ENCODE measurements around the gene KIRREL2.

The KIRREL2 gene

DNA sequence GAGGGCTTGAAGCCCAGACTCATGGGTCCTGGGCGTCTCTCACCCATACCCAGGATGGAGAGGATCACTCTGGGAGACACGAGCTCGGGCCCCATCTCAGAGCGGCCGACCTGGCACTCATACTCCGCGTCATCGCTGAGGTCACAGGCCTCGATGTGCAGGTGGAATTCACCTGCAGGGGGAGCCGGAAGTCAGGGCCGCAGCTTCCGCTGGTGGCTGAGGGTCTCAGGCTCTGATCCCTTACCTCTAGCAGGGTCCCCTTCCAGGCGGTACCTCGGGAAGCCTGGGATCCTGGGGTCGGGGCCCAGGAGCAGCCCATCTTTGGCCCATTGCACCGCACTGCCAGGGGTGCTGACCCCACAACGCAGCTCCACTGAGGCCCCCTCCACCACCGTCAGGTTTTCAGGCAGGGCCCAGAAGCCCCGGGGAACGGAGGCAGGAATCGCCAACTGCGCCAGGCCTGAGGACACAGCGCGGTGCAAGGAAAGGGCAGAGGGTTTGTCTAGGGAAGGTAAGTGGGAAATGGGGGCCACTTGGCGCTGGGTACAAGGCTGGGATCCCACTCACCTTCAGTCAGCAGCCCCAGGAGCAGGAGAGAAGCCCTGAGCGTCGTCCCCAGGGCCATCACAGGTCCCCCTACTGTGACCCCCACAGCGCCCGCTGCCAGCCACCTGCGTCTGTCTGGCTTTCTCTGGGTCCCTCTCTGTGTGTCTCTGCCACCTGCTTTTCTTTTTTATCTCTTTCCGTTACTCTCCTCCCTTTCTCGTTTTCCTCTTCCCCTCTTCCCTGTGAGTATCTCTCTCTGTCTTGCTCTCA, 5.3 kb upstream of the KIRREL2 start:
- TF ChIP-seq, protein P1, sequence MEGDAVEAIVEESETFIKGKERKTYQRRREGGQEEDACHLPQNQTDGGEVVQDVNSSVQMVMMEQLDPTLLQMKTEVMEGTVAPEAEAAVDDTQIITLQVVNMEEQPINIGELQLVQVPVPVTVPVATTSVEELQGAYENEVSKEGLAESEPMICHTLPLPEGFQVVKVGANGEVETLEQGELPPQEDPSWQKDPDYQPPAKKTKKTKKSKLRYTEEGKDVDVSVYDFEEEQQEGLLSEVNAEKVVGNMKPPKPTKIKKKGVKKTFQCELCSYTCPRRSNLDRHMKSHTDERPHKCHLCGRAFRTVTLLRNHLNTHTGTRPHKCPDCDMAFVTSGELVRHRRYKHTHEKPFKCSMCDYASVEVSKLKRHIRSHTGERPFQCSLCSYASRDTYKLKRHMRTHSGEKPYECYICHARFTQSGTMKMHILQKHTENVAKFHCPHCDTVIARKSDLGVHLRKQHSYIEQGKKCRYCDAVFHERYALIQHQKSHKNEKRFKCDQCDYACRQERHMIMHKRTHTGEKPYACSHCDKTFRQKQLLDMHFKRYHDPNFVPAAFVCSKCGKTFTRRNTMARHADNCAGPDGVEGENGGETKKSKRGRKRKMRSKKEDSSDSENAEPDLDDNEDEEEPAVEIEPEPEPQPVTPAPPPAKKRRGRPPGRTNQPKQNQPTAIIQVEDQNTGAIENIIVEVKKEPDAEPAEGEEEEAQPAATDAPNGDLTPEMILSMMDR (IDR thresholded peaks at IDR 0.05) = no peak
- no peak overlapping the region for H3K27ac ChIP-seq

GRCh38 chr19:35852029-35852780, 4.5 kb upstream of the KIRREL2 start, which contains the start of gene NPHS1:
Gene NPHS1 (minus strand): TSS chr19:35852504. CDS start chr19:35851837, 667 bp downstream.
- intact Hi-C loops (cut with DNase I; ENCODE audit: low total_unique reads) = no loop called here
- no peak for DNase-seq
- Histone ChIP-seq H3K36me3 (no peaks in the 10 kb centered on the region), H3K4me1 (peaks cover 0 to 15% (median 12%) of the 10 kb centered on the region in 4 donors), H3K9me3 (no peaks in the 10 kb centered on the region), H3K4me3 (no peak within 1 kb of the TSS), H3K27ac (no peak within 1 kb of the TSS), H3K27me3 (peaks cover 9 to 93% of the 10 kb centered on the region in 2 donors)
- TF ChIP-seq, protein P1 (IDR thresholded peaks at IDR 0.05) = no peak

More for the DNA sequence above, 5.3 kb upstream of the KIRREL2 start:
- DNase-seq = no peak
- Histone ChIP-seq H3K9me3 (no peaks in the 10 kb centered on the region), H3K4me1 (peaks cover 0 to 7% (median 4%) of the 10 kb centered on the region in 4 donors), H3K4me3 (no peak overlapping the region), H3K27me3 (peaks cover 5 to 86% of the 10 kb centered on the region in 2 donors), H3K36me3 (no peaks in the 10 kb centered on the region)
- intact Hi-C loops (cut with DNase I; ENCODE audit: low total_unique reads) = no loop called here

GRCh38 chr19:35853038-35853756, 3.5 kb upstream of the KIRREL2 start:
- TF ChIP-seq, protein P1 (IDR thresholded peaks at IDR 0.05) = no peak
- no peak for DNase-seq

DNA sequence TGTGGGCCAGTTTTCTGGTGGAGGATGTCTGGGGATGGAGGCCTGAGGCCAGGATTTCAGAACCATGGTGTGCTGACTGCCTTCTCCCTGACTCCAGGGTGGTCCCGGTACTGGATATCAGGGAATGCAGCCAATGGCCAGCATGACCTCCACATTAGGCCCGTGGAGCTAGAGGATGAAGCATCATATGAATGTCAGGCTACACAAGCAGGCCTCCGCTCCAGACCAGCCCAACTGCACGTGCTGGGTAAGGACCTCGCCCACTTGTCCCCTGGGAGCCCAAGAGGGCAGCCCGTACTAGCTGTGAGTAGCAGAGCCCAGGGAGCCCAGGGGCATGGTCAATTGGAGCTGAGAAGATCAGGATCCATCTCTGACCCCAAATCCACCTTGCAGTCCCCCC, 1.6 kb downstream of the KIRREL2 start:
- peaks cover 0 to 8% (median 0%) of the 10 kb centered on the region in 3 donors for H3K9me3 ChIP-seq
- H3K4me1 ChIP-seq = peaks cover 0 to 17% (median 12%) of the 10 kb centered on the region in 4 donors
- peaks cover 9 to 87% of the 10 kb centered on the region in 2 donors for H3K27me3 ChIP-seq
- H3K36me3 ChIP-seq = no peaks in the 10 kb centered on the region
- no peak overlapping the region for H3K27ac ChIP-seq
- TF ChIP-seq, protein P1 (IDR thresholded peaks at IDR 0.05) = no peak
- intact Hi-C loops (cut with DNase I; ENCODE audit: low total_unique reads) = no loop called here
- no peak overlapping the region for H3K4me3 ChIP-seq
- DNase-seq = no peak

More at GRCh38 chr19:35853038-35853756, 3.5 kb upstream of the KIRREL2 start:
- intact Hi-C loops (cut with DNase I; ENCODE audit: low total_unique reads) = no loop called here
- no peaks in the 10 kb centered on the region for H3K9me3 ChIP-seq
- no peaks in the 10 kb centered on the region for H3K36me3 ChIP-seq
- no peak overlapping the region for H3K4me3 ChIP-seq
- H3K4me1 ChIP-seq = peaks cover 0 to 17% (median 12%) of the 10 kb centered on the region in 4 donors
- no peak overlapping the region for H3K27ac ChIP-seq
- peaks cover 9 to 90% of the 10 kb centered on the region in 2 donors for H3K27me3 ChIP-seq

DNA sequence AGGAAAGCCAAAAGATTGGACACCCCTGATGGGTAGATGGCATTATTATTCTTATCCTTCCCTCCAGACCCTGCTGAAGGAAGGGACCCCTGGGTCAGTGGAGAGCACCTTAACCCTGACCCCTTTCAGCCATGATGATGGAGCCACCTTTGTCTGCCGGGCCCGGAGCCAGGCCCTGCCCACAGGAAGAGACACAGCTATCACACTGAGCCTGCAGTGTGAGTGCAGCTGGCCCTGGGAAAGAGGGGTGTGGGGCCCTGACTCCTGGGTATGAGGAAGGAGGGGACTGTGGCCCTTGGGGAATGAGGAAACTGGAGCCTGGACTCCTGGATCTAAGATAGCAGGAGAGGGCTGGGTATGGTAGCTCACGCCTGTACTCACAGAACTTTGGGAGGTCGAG, 2.7 kb downstream of the KIRREL2 start:
- Histone ChIP-seq H3K9me3 (peaks cover 0 to 8% (median 0%) of the 10 kb centered on the region in 3 donors), H3K36me3 (no peaks in the 10 kb centered on the region), H3K27me3 (peaks cover 9 to 76% of the 10 kb centered on the region in 2 donors), H3K4me1 (peaks cover 0 to 17% (median 12%) of the 10 kb centered on the region in 4 donors), H3K27ac (no peak overlapping the region), H3K4me3 (no peak overlapping the region)
- TF ChIP-seq, protein P1 (IDR thresholded peaks at IDR 0.05) = no peak
- intact Hi-C loops (cut with DNase I; ENCODE audit: low total_unique reads) = no loop called here
- DNase-seq = no peak
